H9 (cell line): Measurements from ENCODE around the gene B3GLCT. TPM values are rescaled to one million over a fixed set of nuclear protein-coding genes. Genes with fewer than 3 reads are reported as not detected.

Source experiments
- DNase-seq: peaks from one replicate; pipeline ENCODE4 v3.0.0-alpha.2; 2017
- H2AFZ ChIP-seq: one replicate; pipeline ENCODE4 v1.6.1; 2013; ENCODE audit warnings: mild to moderate bottlenecking, low read length, control low read depth, moderate library complexity
- H2AK5ac ChIP-seq: 2 replicates; pipeline ENCODE4 v1.6.1; 2013; ENCODE audit warnings: low read length, control low read depth, mixed read lengths; ENCODE audit not compliant: insufficient read length
- H2BK120ac ChIP-seq: one replicate; pipeline ENCODE4 v1.6.1; 2013; ENCODE audit warnings: low read depth, mild to moderate bottlenecking, low read length, control low read depth, inconsistent platforms; ENCODE audit not compliant: poor library complexity, severe bottlenecking
- H2BK12ac ChIP-seq: 2 replicates; pipeline ENCODE4 v1.6.1; 2013; ENCODE audit warnings: low read length, control low read depth, mixed read lengths, low read depth; ENCODE audit not compliant: insufficient read length
- H2BK15ac ChIP-seq: 2 replicates; pipeline ENCODE4 v1.6.1; 2013; ENCODE audit warnings: low read depth, low read length, control low read depth
- H2BK20ac ChIP-seq: one replicate; pipeline ENCODE4 v1.6.1; 2013; ENCODE audit warnings: low read depth, mild to moderate bottlenecking, low read length, control low read depth, inconsistent platforms; ENCODE audit not compliant: poor library complexity, severe bottlenecking
- H2BK5ac ChIP-seq: 2 replicates; pipeline ENCODE4 v1.6.1; 2013; ENCODE audit warnings: low read length, control low read depth, mixed read lengths; ENCODE audit not compliant: insufficient read length
- H3K14ac ChIP-seq: 2 replicates; pipeline ENCODE4 v1.6.1; 2013; ENCODE audit warnings: low read length, control low read depth; ENCODE audit not compliant: insufficient read depth
- H3K18ac ChIP-seq: 2 replicates; pipeline ENCODE4 v1.6.1; 2013; ENCODE audit warnings: low read depth, mild to moderate bottlenecking, mixed read lengths, low read length, control low read depth; ENCODE audit not compliant: insufficient read length
- H3K23ac ChIP-seq: 2 replicates; pipeline ENCODE4 v1.6.1; 2013; ENCODE audit warnings: low read length, control low read depth, mixed read lengths, low read depth; ENCODE audit not compliant: insufficient read length
- H3K23me2 ChIP-seq: 2 replicates; pipeline ENCODE4 v1.6.1; 2013; ENCODE audit warnings: low read depth, mild to moderate bottlenecking, mixed read lengths, low read length, control low read depth; ENCODE audit not compliant: insufficient read length, poor library complexity, severe bottlenecking
- H3K27ac ChIP-seq: 2 replicates; pipeline ENCODE4 v1.5.1; 2013; ENCODE audit warnings: low read length, control low read depth, mixed read lengths, low read depth; ENCODE audit not compliant: insufficient read length
- H3K27me3 ChIP-seq: 2 replicates; pipeline ENCODE4 v1.6.1; 2013; ENCODE audit warnings: low read length, control low read depth, inconsistent platforms; ENCODE audit not compliant: insufficient read depth
- H3K4ac ChIP-seq: 2 replicates; pipeline ENCODE4 v1.6.1; 2013; ENCODE audit warnings: low read depth, mild to moderate bottlenecking, control low read depth, inconsistent platforms, low read length, moderate library complexity
- H3K4me1 ChIP-seq: 2 replicates; pipeline ENCODE4 v1.6.1; 2013; ENCODE audit warnings: low read length, control low read depth, inconsistent platforms; ENCODE audit not compliant: insufficient read depth
- H3K4me2 ChIP-seq: 2 replicates; pipeline ENCODE4 v1.6.1; 2013; ENCODE audit warnings: low read length, control low read depth, mixed read lengths; ENCODE audit not compliant: insufficient read length, insufficient read depth
- H3K56ac ChIP-seq: 2 replicates; pipeline ENCODE4 v1.6.1; 2013; ENCODE audit warnings: low read depth, mild to moderate bottlenecking, mixed read lengths, low read length, control low read depth; ENCODE audit not compliant: insufficient read length
- H3K79me1 ChIP-seq: 2 replicates; pipeline ENCODE4 v1.6.1; 2013; ENCODE audit warnings: low read depth, mild to moderate bottlenecking, moderate library complexity, low read length, control low read depth, inconsistent platforms; ENCODE audit not compliant: insufficient read depth, poor library complexity, severe bottlenecking
- H3K79me2 ChIP-seq: 2 replicates; pipeline ENCODE4 v1.6.1; 2013; ENCODE audit warnings: low read length, control low read depth, inconsistent platforms; ENCODE audit not compliant: insufficient read depth
- H3K9ac ChIP-seq: 2 replicates; pipeline ENCODE4 v1.6.1; 2013; ENCODE audit warnings: low read length, control low read depth, mixed read lengths; ENCODE audit not compliant: insufficient read length; ENCODE audit errors: extremely low read depth
- H3K9me3 ChIP-seq: one replicate; pipeline ENCODE4 v1.6.1; 2013; ENCODE audit warnings: low read depth, low read length, inconsistent platforms; ENCODE audit not compliant: control insufficient read depth
- H3T11ph ChIP-seq: one replicate; pipeline ENCODE4 v1.6.1; 2013; ENCODE audit warnings: mild to moderate bottlenecking, low read length, control low read depth, inconsistent platforms
- H4K20me1 ChIP-seq: one replicate; pipeline ENCODE4 v1.6.1; 2013; ENCODE audit not compliant: control insufficient read depth, insufficient read length, insufficient read depth
- H4K5ac ChIP-seq: 2 replicates; pipeline ENCODE4 v1.6.1; 2013; ENCODE audit warnings: low read depth, mild to moderate bottlenecking, mixed read lengths, low read length, control low read depth; ENCODE audit not compliant: insufficient read length
- H4K8ac ChIP-seq: replicated peaks from 2 replicates; pipeline ENCODE4 v1.6.1; 2013; ENCODE audit warnings: low read length, control low read depth, mixed read lengths, low read depth; ENCODE audit not compliant: insufficient read length
- H4K91ac ChIP-seq: 2 replicates; pipeline ENCODE4 v1.6.1; 2013; ENCODE audit warnings: low read depth, mild to moderate bottlenecking, moderate library complexity, mixed read lengths, low read length, control low read depth; ENCODE audit not compliant: insufficient read length
- H3K27ac Mint-ChIP-seq, 3 experiments: 2 replicates in 2 of 3; 3 replicates in 1 of 3; pipeline ENCODE4 v1.8.0; 2020 to 2021; ENCODE audit warnings: mixed read lengths in 3 of 3, mild to moderate bottlenecking in 1 of 3, moderate library complexity in 1 of 3
- H3K27me3 Mint-ChIP-seq: 2 replicates; pipeline ENCODE4 v1.8.0; 2021; ENCODE audit warnings: low read depth, mild to moderate bottlenecking, moderate library complexity, mixed read lengths
- H3K36me3 Mint-ChIP-seq, 3 experiments: 2 replicates in 2 of 3; 3 replicates in 1 of 3; pipeline ENCODE4 v1.8.0; 2020 to 2021; ENCODE audit warnings: low read depth in 3 of 3, mixed read lengths in 3 of 3; ENCODE audit not compliant: insufficient read depth in 1 of 3
- H3K4me1 Mint-ChIP-seq, 2 experiments: 2 replicates each; pipeline ENCODE4 v1.8.0; 2020; ENCODE audit warnings: mixed read lengths in 2 of 2
- H3K4me3 Mint-ChIP-seq, 2 experiments: 2 replicates in 1 of 2; 3 replicates in 1 of 2; pipeline ENCODE4 v1.8.0; 2020 to 2021; ENCODE audit warnings: mild to moderate bottlenecking in 2 of 2, mixed read lengths in 2 of 2, moderate library complexity in 1 of 2
- H3K9me3 Mint-ChIP-seq, 2 experiments: 2 replicates in 1 of 2; 3 replicates in 1 of 2; pipeline ENCODE4 v1.8.0; 2020; ENCODE audit warnings: mild to moderate bottlenecking in 2 of 2, mixed read lengths in 2 of 2, moderate library complexity in 1 of 2
- CTCF ChIP-seq: fragments of 200-600 bp; sonication (generic); conservative IDR thresholded peaks from 3 replicates; pipeline ENCODE4 v1.8.0; 2021; ENCODE audit warnings: antibody characterized with exemption, mild to moderate bottlenecking
- WGBS: extraction: QIAGEN DNeasy Blood & Tissue Kit; methylation state at CpG from one replicate; pipeline ENCODE4 v1.1.7; 2013; ENCODE audit warnings: missing lambda C conversion rate, low lambda C conversion rate, mixed read lengths; ENCODE audit not compliant: insufficient read length; ENCODE audit errors: extremely low coverage; 5-methylcytosine and 5-hydroxymethylcytosine counted together
- total RNA-seq: library from RNA; stranded (reverse); gene quantifications from 2 replicates; pipeline ENCODE4 v1.2.1, GENCODE V29; 2021

The B3GLCT gene
- total RNA-seq, 1 experiment from 2014 or later, result 5.4 TPM

DNA sequence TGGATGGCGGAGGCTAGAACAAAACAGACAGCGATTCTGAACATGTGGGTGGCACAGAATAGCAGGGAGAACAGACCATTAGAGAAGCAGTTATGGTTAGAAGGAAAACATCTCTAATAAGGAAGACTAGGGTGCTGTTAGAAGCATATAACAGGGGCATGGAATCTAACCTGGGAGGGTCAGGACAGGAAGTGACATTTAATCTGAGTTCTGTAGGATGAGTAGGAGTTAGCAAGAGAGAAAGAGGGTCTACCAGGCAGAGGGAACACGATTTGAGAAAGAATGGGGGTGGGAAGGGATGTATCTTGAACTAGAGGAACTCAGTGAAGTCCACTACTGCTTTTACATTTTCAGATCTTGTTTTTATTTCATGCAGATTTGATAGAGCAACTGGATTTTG is 48.6 kb downstream of the B3GLCT start:
- WGBS, result no CpG with 5 or more reads among the region's 3 CpGs
- no peak overlapping the region for H2BK120ac ChIP-seq
- Mint-ChIP-seq H3K4me1 (no peaks in the 10 kb centered on the region), H3K27ac (no peak overlapping the region), H3K27me3 (no peaks in the 10 kb centered on the region), H3K4me3 (no peak overlapping the region), H3K9me3 (peaks cover 11 to 15% of the 10 kb centered on the region in 2 experiments), H3K36me3 (peaks cover 11 to 18% (median 11%) of the 10 kb centered on the region in 3 experiments)
- H3K27ac ChIP-seq, result no peak overlapping the region
- no peak for DNase-seq
- H3K14ac ChIP-seq, result no peak overlapping the region
- no peak overlapping the region for H3K4ac ChIP-seq
- H3K9ac ChIP-seq, result no peak overlapping the region
- H3K56ac ChIP-seq, result no peak overlapping the region
- H3K23me2 ChIP-seq, result no peaks in the 10 kb centered on the region
- no peak for TF ChIP-seq CTCF
- no peak overlapping the region for H2BK5ac ChIP-seq
- no peak overlapping the region for H3K23ac ChIP-seq
- no peak overlapping the region for H3K4me2 ChIP-seq
- no peaks in the 10 kb centered on the region for H3K9me3 ChIP-seq
- H2BK20ac ChIP-seq, result no peak overlapping the region
- H3K4me1 ChIP-seq, result no peaks in the 10 kb centered on the region
- no peak overlapping the region for H3K18ac ChIP-seq
- no peak overlapping the region for H2AK5ac ChIP-seq
- no peak overlapping the region for H2BK15ac ChIP-seq
- H4K20me1 ChIP-seq, result no peaks in the 10 kb centered on the region
- H3K27me3 ChIP-seq, result no peaks in the 10 kb centered on the region
- no peak overlapping the region for H4K5ac ChIP-seq
- no peaks in the 10 kb centered on the region for H3K79me1 ChIP-seq
- H2AFZ ChIP-seq, result no peak overlapping the region
- no peak overlapping the region for H3T11ph ChIP-seq
- H2BK12ac ChIP-seq, result no peak overlapping the region
- no peak overlapping the region for H4K91ac ChIP-seq
- no peak overlapping the region for H4K8ac ChIP-seq
- no peaks in the 10 kb centered on the region for H3K79me2 ChIP-seq
